Peyer's patch (tissue), 4 donors: ENCODE results near the gene SKIC8.

Experiments used
- POLR2A ChIP-seq, 2 donors: fragments of 450-650 bp; IDR thresholded peaks; one replicate each; pipeline ENCODE4 v1.5.1; 2017; ENCODE audit warnings: antibody characterized with exemption in 2 of 2, mild to moderate bottlenecking in 2 of 2, moderate library complexity in 2 of 2
- TF ChIP-seq, protein P1 (sequence below), 6 experiments: fragments of 450-650 bp in 4 of 6; fragments of 200-600 bp in 2 of 6; sonication (generic) in 1 of 6; IDR thresholded peaks; one replicate each; pipeline ENCODE4 v1.5.1; 2017 to 2019; ENCODE audit warnings: antibody characterized with exemption in 6 of 6, mild to moderate bottlenecking in 3 of 6, moderate library complexity in 1 of 6

DNA sequence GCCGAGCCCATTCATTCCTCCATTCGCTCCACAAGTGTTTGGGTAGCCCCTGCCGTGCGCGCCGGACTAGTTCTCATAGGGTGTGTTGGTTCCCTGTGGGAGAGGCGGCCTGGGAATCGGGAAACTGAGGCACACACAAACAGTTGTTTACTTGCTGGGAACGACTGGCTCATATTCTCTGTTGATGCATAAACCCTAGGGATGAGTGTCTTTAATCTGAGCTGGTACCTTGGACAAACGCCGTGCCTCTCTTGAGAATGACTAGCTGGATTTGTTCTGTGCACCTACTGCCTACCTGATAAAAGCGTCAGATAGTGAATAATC lies 34.3 kb downstream of the SKIC8 start:
- TF ChIP-seq POLR2A (IDR thresholded peaks at IDR 0.05): no peak
- TF ChIP-seq, protein P1, sequence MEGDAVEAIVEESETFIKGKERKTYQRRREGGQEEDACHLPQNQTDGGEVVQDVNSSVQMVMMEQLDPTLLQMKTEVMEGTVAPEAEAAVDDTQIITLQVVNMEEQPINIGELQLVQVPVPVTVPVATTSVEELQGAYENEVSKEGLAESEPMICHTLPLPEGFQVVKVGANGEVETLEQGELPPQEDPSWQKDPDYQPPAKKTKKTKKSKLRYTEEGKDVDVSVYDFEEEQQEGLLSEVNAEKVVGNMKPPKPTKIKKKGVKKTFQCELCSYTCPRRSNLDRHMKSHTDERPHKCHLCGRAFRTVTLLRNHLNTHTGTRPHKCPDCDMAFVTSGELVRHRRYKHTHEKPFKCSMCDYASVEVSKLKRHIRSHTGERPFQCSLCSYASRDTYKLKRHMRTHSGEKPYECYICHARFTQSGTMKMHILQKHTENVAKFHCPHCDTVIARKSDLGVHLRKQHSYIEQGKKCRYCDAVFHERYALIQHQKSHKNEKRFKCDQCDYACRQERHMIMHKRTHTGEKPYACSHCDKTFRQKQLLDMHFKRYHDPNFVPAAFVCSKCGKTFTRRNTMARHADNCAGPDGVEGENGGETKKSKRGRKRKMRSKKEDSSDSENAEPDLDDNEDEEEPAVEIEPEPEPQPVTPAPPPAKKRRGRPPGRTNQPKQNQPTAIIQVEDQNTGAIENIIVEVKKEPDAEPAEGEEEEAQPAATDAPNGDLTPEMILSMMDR (IDR thresholded peaks at IDR 0.05): no peak
